HepG2 (cell line): ENCODE results near the gene RPP25L. TPM values are rescaled to one million over a fixed set of nuclear protein-coding genes. Genes with fewer than 3 reads are reported as not detected.
A peak's percentile ranks its signal among the peaks of the same experiment; 100 is the strongest.

Experiments used
- ATAC-seq: fragments of 200-7000 bp; cut with Tn5 transposase; 3 replicates; pipeline ENCODE4 v1.9.1; 2020; ENCODE audit warnings: mild to moderate bottlenecking, moderate library complexity
- BruUV-seq: library from RNA; stranded (reverse); fragments of 400-500 nt; replicated peaks from 2 replicates; lab custom pipeline; 2021; lab: Mats Ljungman, UMichigan
- CTCF ChIA-PET: fragments of 300-600 bp; formaldehyde crosslinking; extraction: SDS; loops from one replicate; lab custom pipeline; 2021; ENCODE audit warnings: low total read pairs, inconsistent platforms, low intra/inter-chr PET ratio; lab: Yijun Ruan, JAX
- POLR2A ChIA-PET: fragments of 350-600 bp; sonication (Branson Sonifier 250); formaldehyde crosslinking; loops from one replicate; lab custom pipeline; 2020; ENCODE audit warnings: antibody characterized with exemption, inconsistent platforms; lab: Yijun Ruan, JAX
- DNase-seq: peaks from one replicate; pipeline ENCODE4 v3.0.0-alpha.2; 2015; ENCODE audit warnings: low spot score
- FAIRE-seq: peaks from 3 replicates; lab custom pipeline; 2011; peaks lifted over from hg19 to GRCh38; lab: Jason Lieb, UNC
- H2AFZ ChIP-seq: one replicate; pipeline ENCODE4 v1.6.1; 2011; ENCODE audit warnings: low read length, inconsistent platforms
- H3K27ac ChIP-seq: fragments of 300-600 bp; 3 replicates; pipeline ENCODE4 v1.8.0; 2011; ENCODE audit warnings: mixed run types, mild to moderate bottlenecking, mixed read lengths, low read length, inconsistent platforms; ENCODE audit not compliant: insufficient read depth; ENCODE audit errors: extremely low read length
- H3K27me3 ChIP-seq, 2 experiments: fragments of 200-600 bp in 1 of 2; 2 replicates in 1 of 2; 3 replicates in 1 of 2; pipeline versions ENCODE4 v1.6.0 to v1.8.0; 2011; ENCODE audit warnings: low read length in 2 of 2, mild to moderate bottlenecking in 2 of 2, moderate library complexity in 2 of 2, inconsistent platforms in 1 of 2; ENCODE audit not compliant: insufficient read depth in 2 of 2, control insufficient read depth in 1 of 2
- H3K36me3 ChIP-seq, 2 experiments: fragments of 200-600 bp in 1 of 2; replicated peaks in 1 of 2; 2 replicates in 1 of 2; 3 replicates in 1 of 2; pipeline versions ENCODE4 v1.5.1 to v1.8.0; 2011; ENCODE audit warnings: low read length in 2 of 2, inconsistent platforms in 1 of 2; ENCODE audit not compliant: insufficient read depth in 2 of 2, control insufficient read depth in 1 of 2
- H3K4me1 ChIP-seq: 2 replicates; pipeline ENCODE4 v1.5.1; 2012; ENCODE audit warnings: low read length, inconsistent platforms; ENCODE audit not compliant: insufficient read depth
- H3K4me2 ChIP-seq: 2 replicates; pipeline ENCODE4 v1.6.0; 2011; ENCODE audit warnings: low read depth, low read length, inconsistent platforms
- H3K4me3 ChIP-seq, 3 experiments: fragments of 200-600 bp in 1 of 3; sonication (generic), shearing (Covaris generic) in 1 of 3; replicated peaks in 1 of 3; 2 replicates each; pipeline ENCODE4 v1.5.1; 2011 to 2016; ENCODE audit warnings: low read length in 3 of 3, inconsistent platforms in 2 of 3, low read depth in 2 of 3, mild to moderate bottlenecking in 2 of 3, control low read depth in 1 of 3, mixed read lengths in 1 of 3; ENCODE audit not compliant: insufficient read depth in 1 of 3
- H3K79me2 ChIP-seq: one replicate; pipeline ENCODE4 v1.6.1; 2011; ENCODE audit warnings: low read length, inconsistent platforms; ENCODE audit not compliant: insufficient read depth
- H3K9ac ChIP-seq: 2 replicates; pipeline ENCODE4 v1.6.0; 2011; ENCODE audit warnings: mild to moderate bottlenecking, low read depth, low read length, inconsistent platforms; ENCODE audit not compliant: insufficient read depth
- H3K9me3 ChIP-seq: 2 replicates; pipeline ENCODE4 v1.5.1; 2012; ENCODE audit warnings: mild to moderate bottlenecking, low read length
- H4K20me1 ChIP-seq: 2 replicates; pipeline ENCODE4 v1.6.0; 2011; ENCODE audit warnings: inconsistent platforms, mild to moderate bottlenecking, low read length, moderate library complexity; ENCODE audit not compliant: insufficient read depth
- BORCS8-MEF2B ChIP-seq: sonication (generic); formaldehyde crosslinking; IDR thresholded peaks from 2 replicates; pipeline ENCODE4 v1.8.0; 2022; ENCODE audit warnings: mild to moderate bottlenecking, missing genetic modification reagents
- GABPA ChIP-seq, 2 experiments: IDR thresholded peaks; 2 replicates each; pipeline ENCODE4 v1.6.1; 2011 to 2016; ENCODE audit warnings: low read depth in 2 of 2, low read length in 1 of 2, missing biosample characterization in 1 of 2, missing genetic modification characterization in 1 of 2
- KDM6A ChIP-seq: IDR thresholded peaks from 2 replicates; pipeline ENCODE4 v1.6.1; 2016; ENCODE audit warnings: low read depth
- MAFF ChIP-seq: IDR thresholded peaks from 2 replicates; pipeline ENCODE4 v1.6.1; 2011; ENCODE audit warnings: low read depth, low read length, improper control_type of control experiment
- MTF1 ChIP-seq: sonication (generic); formaldehyde crosslinking; IDR thresholded peaks from 2 replicates; pipeline ENCODE4 v1.5.0; 2020; ENCODE audit warnings: missing genetic modification reagents
- NFKBIZ ChIP-seq: IDR thresholded peaks from 2 replicates; pipeline ENCODE4 v1.6.1; 2018; ENCODE audit warnings: missing genetic modification reagents, missing compliant biosample characterization
- POLR2G ChIP-seq: fragments of 200-400 bp; formaldehyde crosslinking; IDR thresholded peaks from 2 replicates; pipeline ENCODE4 v1.6.1; 2018; ENCODE audit warnings: mild to moderate bottlenecking, low read depth, low read length, moderate library complexity
- SKIL ChIP-seq: sonication (generic); formaldehyde crosslinking; IDR thresholded peaks from 2 replicates; pipeline ENCODE4 v1.8.0; 2022; ENCODE audit warnings: missing genetic modification reagents, mild to moderate bottlenecking, moderate library complexity, borderline replicate concordance
- XBP1 ChIP-seq: sonication (generic); formaldehyde crosslinking; IDR thresholded peaks from 2 replicates; pipeline ENCODE4 v1.5.0; 2020; ENCODE audit warnings: missing genetic modification reagents
- ZKSCAN8 ChIP-seq: IDR thresholded peaks from 2 replicates; pipeline ENCODE4 v1.6.1; 2016; ENCODE audit warnings: borderline replicate concordance, missing genetic modification reagents, missing compliant biosample characterization
- ZNF17 ChIP-seq: sonication (generic); formaldehyde crosslinking; IDR thresholded peaks from 2 replicates; pipeline ENCODE4 v1.5.0; 2020; ENCODE audit warnings: mild to moderate bottlenecking, missing genetic modification reagents
- ZNF605 ChIP-seq: sonication (generic); formaldehyde crosslinking; IDR thresholded peaks from 2 replicates; pipeline ENCODE4 v1.8.0; 2022; ENCODE audit warnings: mild to moderate bottlenecking, missing genetic modification reagents
- WGBS: methylation state at CpG from one replicate; pipeline ENCODE4 v1.1.6; 2017; ENCODE audit warnings: low lambda C conversion rate; 5-methylcytosine and 5-hydroxymethylcytosine counted together
- in situ Hi-C: cut with HindIII; loops from 2 replicates; pipeline ENCODE4 v1.10.0; 2017; ENCODE audit warnings: low pct_unique_long_range_greater_than_20kb; ENCODE audit not compliant: extremely low pct_ligation_motif_present
- intact Hi-C: fragments of 100-400 bp; cut with micrococcal nuclease; formaldehyde crosslinking; loops from one replicate; pipeline ENCODE4 v1.10.0; 2022; ENCODE audit not compliant: unreplicated experiment
- polyA plus RNA-seq, 8 experiments: library from polyadenylated mRNA; depleted of rRNA in 3 of 8; stranded (reverse) in 7 of 8; unstranded in 1 of 8; fragments of >200 nt; fragmentation: Illumina TruSeq in 4 of 8; extraction: Trizol in 4 of 8; gene quantifications; 2 replicates each; pipeline versions ENCODE4 v1.2.1 to v1.2.3, GENCODE V29; 2011 to 2016; ENCODE audit warnings: low read depth in 4 of 8, missing spikeins in 1 of 8, mixed read lengths in 1 of 8; ENCODE audit not compliant: insufficient read depth in 1 of 8
- total RNA-seq, 5 experiments: library from RNA; depleted of rRNA; stranded (reverse); fragments of >200 nt; fragmentation: Illumina TruSeq; extraction: Trizol; gene quantifications; 2 replicates each; pipeline ENCODE4 v1.2.3, GENCODE V29; 2016; ENCODE audit warnings: low read depth in 1 of 5

RPP25L gene
- total and polyA plus RNA-seq, 2 of the 13 experiments (the other 11 are each of a cell fraction or from before 2014, with no cell fraction given) = 24.5 to 27.3 TPM

GRCh38 chr9:34652602-34653000 is 40.7 kb upstream of the RPP25L start:
- in situ Hi-C loops = no loop called here
- Histone ChIP-seq H3K36me3 (peaks cover 8 to 18% of the 10 kb centered on the region in 2 experiments), H2AFZ (no peak overlapping the region), H3K27ac (peak overlapping the region; percentile 21), H3K9me3 (no peaks in the 10 kb centered on the region), H4K20me1 (no peaks in the 10 kb centered on the region), H3K4me2 (peak overlapping the region; percentile 100), H3K4me1 (peaks cover 54% of the 10 kb centered on the region), H3K4me3 (peak overlapping the region; percentile 45 to 67 (median 57); a peak in 5 of 6 replicates), H3K79me2 (peaks cover 11% of the 10 kb centered on the region), H3K9ac (peak overlapping the region; percentile 53), H3K27me3 (no peaks in the 10 kb centered on the region; a peak in 3 of 5 replicates)
- no peak for TF ChIP-seq GABPA (IDR thresholded peaks at IDR 0.05; ENCODE audit: low read depth, low read length)
- 0 out of 2 replicates have a peak, but pooled peaks have one; percentile 17 for TF ChIP-seq GABPA (CRISPR knock-in tag; IDR thresholded peaks at IDR 0.05; ENCODE audit: low read depth)
- no peak for TF ChIP-seq KDM6A (CRISPR knock-in tag)
- TF ChIP-seq ZNF605 (CRISPR knock-in tag) = 0 out of 2 replicates have a peak, but pooled peaks have one; percentile 10
- DNase-seq (no peak), FAIRE-seq (no peak), ATAC-seq (no peak; the same call in 2 of the 3 replicates)
- WGBS = 14% methylated on average over 5 of the region's 5 CpGs
- CTCF ChIA-PET = no interaction called here
- no TSS peak for BruUV-seq
- intact Hi-C loops = no loop called here
- POLR2A ChIA-PET = interaction anchor here (1.6 to 3.1 kb wide), 3 partner anchors 9 to 15 kb away, joined by 4 to 29 read pairs (median 8); partner anchors contain the start of genes CCL27 and SIGMAR1

GRCh38 chr9:34651876-34652601 is 40.1 kb upstream of the RPP25L start, which contains the start of gene IL11RA:
IL11RA (plus strand) TSS chr9:34652185; CDS start chr9:34655218, 3,033 bp downstream.
- Histone ChIP-seq H3K27ac (peak within 1 kb of the TSS; percentile 75), H3K9ac (peak within 1 kb of the TSS; percentile 68), H3K4me3 (peak within 1 kb of the TSS; percentile 45 to 67 (median 57)), H3K9me3 (no peaks in the 10 kb centered on the region), H2AFZ (no peak within 1 kb of the TSS), H3K4me1 (peaks cover 57% of the 10 kb centered on the region), H3K36me3 (peaks cover 8 to 18% of the 10 kb centered on the region in 2 experiments), H4K20me1 (no peaks in the 10 kb centered on the region), H3K4me2 (peak within 1 kb of the TSS; percentile 100), H3K79me2 (peaks cover 16% of the 10 kb centered on the region), H3K27me3 (no peaks in the 10 kb centered on the region; a peak in 3 of 5 replicates)
- in situ Hi-C loops = no loop called here
- 1% methylated on average over 9 of the region's 24 CpGs for WGBS
- intact Hi-C loops = no loop called here
- peak; percentile 92 for DNase-seq
- ChIA-PET CTCF (interaction anchor here (0.9 kb wide), 1 partner anchor 12 kb away, joined by 3 read pairs; no protein-coding TSS in a partner anchor), POLR2A (interaction anchor here (1.0 to 3.1 kb wide), 8 partner anchors 9 to 32 kb away, joined by 3 to 29 read pairs (median 5); partner anchors contain the start of genes CCL27, DCTN3 and SIGMAR1)
- ATAC-seq = peak; percentile 84
- peak; percentile 84 for FAIRE-seq
- no TSS peak for BruUV-seq
- TF ChIP-seq MAFF (no peak), NFKBIZ (CRISPR knock-in tag) (no peak), SKIL (CRISPR knock-in tag) (peak; percentile 71), ZNF17 (CRISPR knock-in tag) (no peak), POLR2G (peak; percentile 81), MTF1 (CRISPR knock-in tag) (no peak), BORCS8-MEF2B (CRISPR knock-in tag) (peak; percentile 27; the same call in 1 of the 2 replicates), XBP1 (CRISPR knock-in tag) (no peak), ZKSCAN8 (CRISPR knock-in tag) (no peak)
